GM12891 (cell line): ENCODE data around the gene HADH.

Experiments
- POLR2A ChIP-seq: IDR thresholded peaks from 2 replicates; pipeline ENCODE4 v1.6.1; 2011; ENCODE audit warnings: low read depth, low read length, control low read depth
- POLR2AphosphoS5 ChIP-seq: IDR thresholded peaks from 2 replicates; pipeline ENCODE4 v1.6.1; 2011; ENCODE audit warnings: low read depth, low read length, control low read depth
- SPI1 ChIP-seq: IDR thresholded peaks from 2 replicates; pipeline ENCODE4 v1.6.1; 2011; ENCODE audit warnings: low read depth, low read length, control low read depth

- TF ChIP-seq POLR2A (no peak), SPI1 (no peak), POLR2AphosphoS5 (no peak)
These were observed 88.5 kb downstream of the HADH start for GRCh38 chr4:108078024-108078733.
